HG02623 (cell line): ENCODE results near the gene YBX1.
"Not testable (repeated sequence)": the region's sequence is repeated elsewhere in the genome, so short reads cannot be mapped to it uniquely, and the experiment has no call there.

Source experiments
- ATAC-seq: cut with Tn5 transposase; IDR thresholded peaks from one replicate; pipeline ENCODE4 v1.9.1; 2021; ENCODE audit warnings: moderate library complexity; ENCODE audit not compliant: unreplicated experiment

The YBX1 gene

DNA sequence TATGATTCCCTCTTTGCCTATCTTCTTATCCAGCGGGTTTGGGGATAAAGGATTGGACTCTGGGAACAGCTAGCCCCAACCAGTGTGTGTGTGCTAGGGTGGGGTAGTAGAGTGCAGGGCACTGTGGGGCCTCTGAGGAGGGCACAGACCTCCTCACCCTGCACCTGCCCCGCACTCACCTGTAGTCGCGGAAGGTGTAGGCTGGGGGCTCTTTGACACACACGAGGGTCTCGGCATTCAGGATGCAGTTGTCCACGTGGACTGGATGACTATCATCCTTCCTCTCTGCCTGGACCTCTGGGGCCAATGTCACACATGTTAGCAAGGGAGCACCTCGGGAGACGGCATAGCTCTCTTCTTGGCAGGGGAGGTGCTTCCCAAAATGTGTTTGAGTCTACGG, 65.8 kb downstream of the YBX1 start:
- ATAC-seq, result no peak

- ATAC-seq, result no peak
Measured at GRCh38 chr1:42748461-42749410, 66.5 kb downstream of the YBX1 start.

- ATAC-seq, result no peak
Measured at GRCh38 chr1:42750041-42750440, 67.8 kb downstream of the YBX1 start.

DNA sequence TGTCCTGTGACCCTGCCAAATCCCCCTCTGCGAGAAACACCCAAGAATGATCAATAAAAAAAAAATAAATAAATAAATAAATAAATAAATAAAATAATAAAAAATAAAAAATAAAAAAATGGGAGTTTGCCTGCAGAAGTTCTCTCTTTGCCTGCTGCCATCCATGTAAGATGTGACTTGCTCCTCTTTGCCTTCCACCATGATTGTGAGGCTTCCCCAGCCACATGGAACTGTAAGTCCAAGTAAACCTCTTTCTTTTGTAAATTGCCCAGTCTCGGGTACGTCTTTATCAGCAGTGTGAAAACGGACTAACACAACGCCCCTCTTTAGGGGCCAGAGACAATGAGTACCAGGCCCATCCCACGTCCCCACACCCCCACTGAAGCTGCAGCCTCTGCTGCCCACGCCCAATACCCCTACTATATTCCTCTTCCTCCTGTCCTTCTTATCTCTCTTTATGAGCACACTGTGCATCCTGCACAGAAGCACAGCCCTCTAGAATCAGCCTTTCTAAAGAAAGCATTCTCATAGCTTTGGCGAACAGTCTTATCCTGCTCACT, 69.4 kb downstream of the YBX1 start:
- ATAC-seq, result not testable (repeated sequence)

DNA sequence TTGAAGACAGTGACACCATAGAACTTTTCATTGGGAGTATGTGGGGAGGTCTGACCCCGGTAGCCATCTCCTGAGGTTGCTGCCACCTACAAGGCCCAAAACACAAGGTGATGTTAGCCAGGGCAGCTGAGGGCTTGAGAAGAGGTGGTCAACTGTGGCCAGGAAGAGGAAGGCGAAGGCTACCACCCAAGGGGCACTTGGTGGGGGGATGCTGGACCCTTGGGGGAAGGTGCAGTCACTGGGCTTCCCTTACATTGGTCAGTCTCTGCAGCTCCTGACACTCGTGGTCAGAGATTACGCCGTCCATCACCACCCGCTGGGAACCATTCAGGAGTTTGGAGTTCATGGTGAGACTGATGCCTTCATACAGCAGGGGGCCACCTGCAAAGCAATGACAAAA, 70.1 kb downstream of the YBX1 start:
- no peak for ATAC-seq

DNA sequence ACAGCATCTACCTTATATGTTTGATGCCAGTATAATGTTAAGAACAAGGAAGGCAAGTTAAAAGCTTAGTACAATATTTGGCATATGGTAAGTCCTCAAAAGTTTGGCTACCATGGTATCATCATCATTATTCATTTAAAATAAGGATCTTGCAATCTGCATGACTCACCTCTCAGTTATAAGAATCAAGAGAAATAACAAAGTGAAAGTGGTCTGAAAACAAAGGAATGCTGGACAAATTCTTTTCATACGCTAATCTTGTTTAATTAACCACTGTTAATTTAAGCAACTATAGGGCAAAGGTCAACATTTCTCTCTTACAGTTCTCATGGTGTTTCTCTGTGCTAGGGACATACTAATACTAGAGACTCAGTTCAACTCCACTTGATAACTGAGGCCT, 70.9 kb downstream of the YBX1 start:
- no peak for ATAC-seq
